GM12872 (cell line): Measurements from ENCODE around the gene RNASET2.

Source experiments
- TF ChIP-seq, protein P1 (sequence below): IDR thresholded peaks from 3 replicates; pipeline ENCODE4 v1.5.1; 2011; ENCODE audit warnings: low read depth, mild to moderate bottlenecking, low read length, moderate library complexity; ENCODE audit not compliant: insufficient read depth

The RNASET2 gene

DNA sequence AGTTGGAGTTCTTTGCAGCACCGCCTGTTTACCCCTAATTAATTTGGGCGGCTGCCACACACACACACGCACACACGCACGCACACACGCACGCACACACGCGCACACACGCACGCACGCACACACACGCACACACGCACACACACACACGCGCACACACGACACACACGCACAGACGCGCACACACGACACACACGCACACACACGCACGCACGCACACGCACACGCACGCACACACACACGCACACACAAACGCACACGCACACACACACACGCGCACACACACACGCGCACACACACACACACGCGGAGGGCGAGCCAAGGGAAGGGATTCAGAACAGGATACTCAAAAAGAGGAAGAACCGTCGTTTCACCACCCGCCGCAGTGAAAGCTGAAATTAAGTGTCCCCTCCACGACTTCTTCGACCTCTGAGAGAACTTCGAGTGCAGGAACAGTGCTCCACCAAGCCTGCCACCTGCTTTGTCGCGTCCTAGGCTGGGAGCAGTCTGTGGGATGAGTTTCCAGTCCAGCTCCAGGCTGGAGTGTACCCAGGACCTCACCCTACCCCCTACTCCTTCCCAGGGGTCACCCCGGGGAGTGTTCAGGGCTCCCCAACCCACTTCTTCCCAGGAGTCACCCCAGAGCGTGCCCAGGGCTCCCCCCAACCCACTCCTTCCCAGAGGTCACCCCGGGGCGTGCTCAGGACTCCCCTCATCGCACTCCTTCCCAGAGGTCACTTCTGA, 1.1 kb downstream of the RNASET2 start:
- TF ChIP-seq, protein P1, sequence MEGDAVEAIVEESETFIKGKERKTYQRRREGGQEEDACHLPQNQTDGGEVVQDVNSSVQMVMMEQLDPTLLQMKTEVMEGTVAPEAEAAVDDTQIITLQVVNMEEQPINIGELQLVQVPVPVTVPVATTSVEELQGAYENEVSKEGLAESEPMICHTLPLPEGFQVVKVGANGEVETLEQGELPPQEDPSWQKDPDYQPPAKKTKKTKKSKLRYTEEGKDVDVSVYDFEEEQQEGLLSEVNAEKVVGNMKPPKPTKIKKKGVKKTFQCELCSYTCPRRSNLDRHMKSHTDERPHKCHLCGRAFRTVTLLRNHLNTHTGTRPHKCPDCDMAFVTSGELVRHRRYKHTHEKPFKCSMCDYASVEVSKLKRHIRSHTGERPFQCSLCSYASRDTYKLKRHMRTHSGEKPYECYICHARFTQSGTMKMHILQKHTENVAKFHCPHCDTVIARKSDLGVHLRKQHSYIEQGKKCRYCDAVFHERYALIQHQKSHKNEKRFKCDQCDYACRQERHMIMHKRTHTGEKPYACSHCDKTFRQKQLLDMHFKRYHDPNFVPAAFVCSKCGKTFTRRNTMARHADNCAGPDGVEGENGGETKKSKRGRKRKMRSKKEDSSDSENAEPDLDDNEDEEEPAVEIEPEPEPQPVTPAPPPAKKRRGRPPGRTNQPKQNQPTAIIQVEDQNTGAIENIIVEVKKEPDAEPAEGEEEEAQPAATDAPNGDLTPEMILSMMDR = no peak

DNA sequence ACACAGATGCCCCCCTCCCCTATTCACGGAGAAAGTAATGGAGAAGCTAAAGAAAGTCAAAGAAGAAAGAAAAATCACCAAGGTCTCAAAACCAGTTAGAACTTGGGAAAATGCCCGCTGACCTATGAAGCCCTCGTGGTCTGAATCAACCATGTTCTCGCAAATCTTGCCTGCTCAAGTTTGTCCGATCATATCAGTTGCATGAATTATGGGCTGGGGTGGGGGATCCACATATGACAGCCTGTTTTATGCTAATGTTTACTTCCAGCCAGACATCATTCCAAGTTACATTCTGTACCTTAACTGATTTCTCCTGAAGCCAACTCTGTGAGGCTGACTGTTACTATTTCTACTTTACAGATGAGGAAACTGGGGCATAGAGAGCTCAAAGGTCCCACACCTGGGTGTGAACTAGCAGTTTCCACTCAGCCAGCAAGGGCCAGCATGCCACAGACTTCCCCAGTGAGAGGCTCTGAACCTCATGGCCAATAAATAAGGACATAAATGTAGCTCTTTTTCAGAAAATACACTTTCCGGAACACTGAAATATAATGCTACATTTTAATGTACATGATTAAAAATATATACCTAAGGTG, 2.1 kb downstream of the RNASET2 start:
- TF ChIP-seq, protein P1 = no peak

DNA sequence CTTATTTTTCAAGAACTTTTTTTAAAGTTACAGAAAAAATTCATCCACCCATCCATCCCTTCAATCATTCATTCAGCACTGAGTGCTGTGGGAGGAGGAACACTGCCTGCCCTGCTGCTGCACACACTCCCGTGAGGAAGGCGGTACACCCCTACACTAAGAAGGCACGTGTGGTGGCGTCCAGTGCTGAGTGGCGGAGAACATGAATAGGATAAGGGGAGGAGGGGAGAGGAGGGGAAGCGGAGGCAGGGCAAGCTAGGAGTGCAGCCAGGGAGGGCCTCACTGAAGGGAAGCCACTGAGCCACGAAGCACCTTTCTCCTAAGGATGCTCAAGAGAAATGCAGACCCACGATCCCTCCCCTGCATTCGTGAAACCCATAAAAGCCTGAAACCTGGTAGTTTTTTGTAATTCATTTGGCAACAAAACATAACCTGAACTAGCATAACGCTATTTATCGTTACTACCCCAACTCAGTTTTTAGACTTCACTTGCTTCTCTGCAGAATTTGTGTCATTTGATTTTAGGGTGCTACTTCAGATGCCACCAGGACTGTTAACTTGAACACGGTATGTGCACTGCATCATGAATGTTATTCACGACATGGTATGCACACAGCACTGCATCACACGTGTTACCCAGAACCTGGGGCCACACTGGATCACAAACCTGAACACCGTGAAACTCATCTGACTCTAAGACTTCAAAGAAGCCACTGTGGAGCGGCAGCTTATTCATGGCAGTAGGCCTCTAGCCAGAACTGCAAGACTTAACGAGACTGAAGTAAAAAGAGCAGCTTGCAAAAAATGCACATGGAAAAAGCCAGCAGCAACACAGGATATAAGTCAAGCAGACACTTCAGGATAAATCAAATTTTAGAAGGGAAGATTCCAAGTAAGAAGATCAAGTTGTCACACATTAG, 3.5 kb downstream of the RNASET2 start:
- TF ChIP-seq, protein P1 = no peak

DNA sequence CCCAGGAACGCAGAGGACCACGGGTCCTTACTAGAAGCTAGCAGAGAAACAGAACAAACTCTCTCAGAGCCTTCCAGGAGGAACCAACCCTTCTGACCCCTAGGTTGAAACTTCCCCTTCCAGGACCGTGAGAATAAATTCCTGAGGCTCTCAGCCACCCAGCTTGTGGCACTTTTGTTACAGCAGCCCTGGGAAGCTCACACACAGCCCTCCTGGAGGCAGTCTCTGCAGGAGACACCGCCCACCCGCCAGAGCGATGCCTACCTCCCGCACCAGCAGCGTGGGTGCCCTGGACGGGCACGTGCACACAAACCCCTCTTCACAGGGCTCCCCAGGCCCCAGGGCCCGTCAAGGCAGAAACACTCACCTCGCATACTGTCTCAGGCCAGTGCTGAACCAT, 4.2 kb downstream of the RNASET2 start:
- TF ChIP-seq, protein P1 = no peak

DNA sequence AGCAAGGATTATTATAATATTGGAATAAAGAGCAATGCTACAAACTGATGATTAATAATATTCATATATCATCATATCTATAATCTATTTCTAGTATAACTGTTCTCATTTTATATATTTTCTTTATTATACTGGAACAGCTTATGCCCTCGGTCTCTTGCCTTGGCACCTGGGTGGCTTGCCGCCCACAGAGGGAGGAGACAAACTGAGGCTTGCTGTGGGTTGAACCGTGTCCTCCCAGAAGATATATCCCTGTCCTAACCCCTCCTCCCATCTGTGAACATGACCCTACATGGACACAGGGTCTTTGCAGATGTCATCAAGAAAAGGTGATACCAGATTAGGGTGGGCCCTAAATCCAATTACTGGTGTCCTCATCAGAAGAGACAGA, 4.7 kb downstream of the RNASET2 start:
- TF ChIP-seq, protein P1 = no peak

DNA sequence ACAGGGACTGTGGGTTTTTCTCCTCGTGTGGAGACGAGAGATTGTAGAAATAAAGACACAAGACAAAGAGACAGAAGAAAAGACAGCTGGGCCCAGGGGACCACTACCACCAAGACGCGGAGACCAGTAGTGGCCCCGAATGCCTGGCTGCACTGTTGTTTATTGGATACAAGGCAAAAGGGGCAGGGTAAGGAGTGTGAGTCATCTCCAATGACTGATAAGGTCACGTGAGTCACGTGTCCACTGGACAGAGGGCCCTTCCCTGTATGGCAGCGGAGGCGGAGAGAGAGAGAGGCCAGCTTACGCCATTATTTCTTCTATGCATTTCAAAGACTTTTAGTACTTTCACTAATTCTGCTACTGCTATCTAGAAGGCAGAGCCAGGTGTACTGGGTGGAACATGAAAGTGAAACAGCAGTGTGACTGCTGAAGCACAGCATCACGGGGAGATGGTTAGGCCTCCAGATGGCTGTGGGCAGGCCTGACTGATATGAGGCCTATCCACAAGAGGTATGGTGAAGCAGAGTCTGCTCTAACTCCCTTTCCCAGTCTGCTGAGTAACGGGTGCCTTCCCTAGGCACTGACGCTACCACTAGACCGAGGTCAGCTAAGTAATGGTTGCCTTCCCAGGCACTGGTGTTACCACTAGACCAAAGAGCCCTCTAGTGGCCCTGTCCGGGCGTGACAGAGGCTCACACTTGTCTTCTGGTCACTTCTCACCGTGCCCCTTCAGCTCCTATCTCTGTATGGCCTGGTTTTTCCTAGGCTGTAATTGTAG, 5.3 kb downstream of the RNASET2 start:
- TF ChIP-seq, protein P1 = peak; percentile 80
